Mesothelial cell of epicardium (in vitro differentiated cells): ENCODE data around the gene ASB6. TPM values are rescaled to one million over a fixed set of nuclear protein-coding genes. Genes with fewer than 3 reads are reported as not detected.

Source experiments
- DNase-seq, 2 experiments: peaks; one replicate each; pipeline ENCODE4 v3.0.0; 2021; ENCODE audit warnings: low spot score in 2 of 2; ENCODE audit not compliant: unreplicated experiment in 2 of 2
- H3K27ac Mint-ChIP-seq: 2 replicates; pipeline ENCODE4 v1.8.0; 2021; ENCODE audit warnings: mixed read lengths
- H3K27me3 Mint-ChIP-seq: 2 replicates; pipeline ENCODE4 v1.8.0; 2021; ENCODE audit warnings: low read depth, mixed read lengths
- H3K36me3 Mint-ChIP-seq: 2 replicates; pipeline ENCODE4 v1.8.0; 2021; ENCODE audit warnings: mixed read lengths
- H3K4me1 Mint-ChIP-seq: 2 replicates; pipeline ENCODE4 v1.8.0; 2021; ENCODE audit warnings: mixed read lengths
- H3K4me3 Mint-ChIP-seq: 2 replicates; pipeline ENCODE4 v1.8.0; 2021; ENCODE audit warnings: mild to moderate bottlenecking, moderate library complexity, mixed read lengths
- H3K9me3 Mint-ChIP-seq: 2 replicates; pipeline ENCODE4 v1.8.0; 2021; ENCODE audit warnings: mixed read lengths
- total RNA-seq: library from RNA; stranded (reverse); gene quantifications from 3 replicates; pipeline ENCODE4 v1.2.1, GENCODE V29; 2021
- TF ChIP-seq, protein P1 (sequence below): fragments of 200-600 bp; sonication (generic); IDR thresholded peaks from one replicate; pipeline ENCODE4 v1.5.0; 2021; ENCODE audit warnings: antibody characterized with exemption; ENCODE audit not compliant: unreplicated experiment

Gene ASB6
- total RNA-seq, 1 donor from 2014 or later: 24.6 TPM

DNA sequence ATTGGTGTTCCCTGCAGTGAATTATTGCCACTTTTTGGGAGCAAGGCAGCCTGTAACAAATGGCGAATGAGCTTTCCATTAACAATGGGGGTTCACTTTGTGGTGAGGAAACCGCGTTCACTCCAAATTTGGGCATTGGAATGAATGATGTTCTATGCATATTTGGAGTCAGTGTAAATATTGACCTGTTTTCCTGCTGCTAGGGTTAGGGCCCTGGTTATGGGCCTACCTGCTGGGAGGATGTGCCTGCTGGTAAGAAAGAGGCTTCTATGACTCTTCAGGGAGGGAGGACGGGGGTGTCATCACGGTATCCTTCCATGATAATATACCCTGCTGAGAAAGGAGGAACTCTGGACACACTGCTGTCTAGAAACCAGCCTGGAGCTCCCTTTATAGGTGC, 50.0 kb downstream of the ASB6 start:
- Mint-ChIP-seq H3K27ac (peak overlapping the region; percentile 40), H3K36me3 (no peaks in the 10 kb centered on the region), H3K4me3 (no peak overlapping the region), H3K4me1 (peaks cover 70% of the 10 kb centered on the region), H3K9me3 (no peaks in the 10 kb centered on the region), H3K27me3 (no peaks in the 10 kb centered on the region)
- DNase-seq: no peak
- TF ChIP-seq, protein P1, sequence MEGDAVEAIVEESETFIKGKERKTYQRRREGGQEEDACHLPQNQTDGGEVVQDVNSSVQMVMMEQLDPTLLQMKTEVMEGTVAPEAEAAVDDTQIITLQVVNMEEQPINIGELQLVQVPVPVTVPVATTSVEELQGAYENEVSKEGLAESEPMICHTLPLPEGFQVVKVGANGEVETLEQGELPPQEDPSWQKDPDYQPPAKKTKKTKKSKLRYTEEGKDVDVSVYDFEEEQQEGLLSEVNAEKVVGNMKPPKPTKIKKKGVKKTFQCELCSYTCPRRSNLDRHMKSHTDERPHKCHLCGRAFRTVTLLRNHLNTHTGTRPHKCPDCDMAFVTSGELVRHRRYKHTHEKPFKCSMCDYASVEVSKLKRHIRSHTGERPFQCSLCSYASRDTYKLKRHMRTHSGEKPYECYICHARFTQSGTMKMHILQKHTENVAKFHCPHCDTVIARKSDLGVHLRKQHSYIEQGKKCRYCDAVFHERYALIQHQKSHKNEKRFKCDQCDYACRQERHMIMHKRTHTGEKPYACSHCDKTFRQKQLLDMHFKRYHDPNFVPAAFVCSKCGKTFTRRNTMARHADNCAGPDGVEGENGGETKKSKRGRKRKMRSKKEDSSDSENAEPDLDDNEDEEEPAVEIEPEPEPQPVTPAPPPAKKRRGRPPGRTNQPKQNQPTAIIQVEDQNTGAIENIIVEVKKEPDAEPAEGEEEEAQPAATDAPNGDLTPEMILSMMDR: no peak

DNA sequence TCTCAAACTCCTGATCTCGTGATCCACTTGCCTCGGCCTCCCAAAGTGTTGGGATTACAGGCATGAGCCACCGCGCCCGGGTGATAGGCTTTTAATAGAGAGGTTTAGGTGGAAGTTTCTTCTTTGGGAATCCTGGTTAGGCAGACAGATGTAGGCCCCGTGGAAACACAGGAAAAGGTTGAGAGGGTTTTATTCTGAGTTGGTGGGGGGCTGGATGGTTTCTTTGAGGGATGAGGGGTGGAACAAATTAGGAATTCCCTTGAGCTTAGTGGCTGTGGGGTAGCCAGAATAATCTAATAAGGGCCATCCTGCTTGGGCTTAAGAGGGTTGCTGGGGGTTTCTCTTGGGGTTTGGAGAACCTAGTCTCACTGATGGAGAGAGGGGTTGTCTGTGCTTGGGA, 51.5 kb downstream of the ASB6 start:
- no peaks in the 10 kb centered on the region for H3K9me3 Mint-ChIP-seq
- H3K27ac Mint-ChIP-seq: no peak overlapping the region
- DNase-seq: no peak
- no peaks in the 10 kb centered on the region for H3K36me3 Mint-ChIP-seq
- peaks cover 69% of the 10 kb centered on the region for H3K4me1 Mint-ChIP-seq
- H3K4me3 Mint-ChIP-seq: no peak overlapping the region
- TF ChIP-seq, protein P1: no peak
- H3K27me3 Mint-ChIP-seq: no peaks in the 10 kb centered on the region

DNA sequence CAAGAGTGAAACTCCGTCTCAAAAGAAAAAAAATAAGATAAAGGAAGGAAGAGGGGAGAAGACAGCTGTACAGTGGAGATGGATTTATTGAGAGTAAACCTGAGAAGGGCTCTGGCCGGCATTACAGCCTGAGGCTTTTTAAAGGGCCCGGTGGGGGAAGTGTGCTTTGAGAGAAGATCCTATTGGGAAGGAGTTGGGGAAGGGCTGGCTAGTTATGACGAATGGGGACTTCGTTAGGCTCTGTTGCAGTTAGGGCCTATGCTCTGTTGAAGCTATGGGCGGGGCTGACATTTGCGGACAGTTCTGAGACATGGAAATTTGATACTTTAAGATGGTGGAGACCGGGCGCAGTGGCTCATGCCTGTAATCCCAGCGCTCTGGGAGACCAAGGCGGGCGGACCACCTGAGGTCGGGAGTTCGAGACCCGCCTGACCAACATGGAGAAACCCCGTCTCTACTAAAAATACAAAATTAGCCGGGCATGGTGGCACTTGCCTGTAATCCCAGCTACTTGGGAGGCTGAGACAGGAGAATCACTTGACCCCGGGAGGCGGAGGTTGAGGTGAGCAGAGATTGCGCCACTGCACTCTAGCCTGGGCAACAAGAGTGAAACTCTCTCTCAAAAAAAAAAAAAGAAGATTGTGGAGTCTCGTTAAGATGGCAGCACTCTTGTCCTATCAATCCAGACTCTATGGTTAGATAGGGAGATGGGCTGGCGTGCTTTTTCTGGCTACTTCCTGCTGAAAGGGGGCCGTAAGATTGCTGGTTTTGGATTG, 54.3 kb downstream of the ASB6 start:
- no peak overlapping the region for H3K4me3 Mint-ChIP-seq
- no peaks in the 10 kb centered on the region for H3K9me3 Mint-ChIP-seq
- TF ChIP-seq, protein P1: no peak
- H3K27me3 Mint-ChIP-seq: no peaks in the 10 kb centered on the region
- no peaks in the 10 kb centered on the region for H3K36me3 Mint-ChIP-seq
- peaks cover 49% of the 10 kb centered on the region for H3K4me1 Mint-ChIP-seq
- no peak for DNase-seq
- peak overlapping the region; percentile 93 for H3K27ac Mint-ChIP-seq

DNA sequence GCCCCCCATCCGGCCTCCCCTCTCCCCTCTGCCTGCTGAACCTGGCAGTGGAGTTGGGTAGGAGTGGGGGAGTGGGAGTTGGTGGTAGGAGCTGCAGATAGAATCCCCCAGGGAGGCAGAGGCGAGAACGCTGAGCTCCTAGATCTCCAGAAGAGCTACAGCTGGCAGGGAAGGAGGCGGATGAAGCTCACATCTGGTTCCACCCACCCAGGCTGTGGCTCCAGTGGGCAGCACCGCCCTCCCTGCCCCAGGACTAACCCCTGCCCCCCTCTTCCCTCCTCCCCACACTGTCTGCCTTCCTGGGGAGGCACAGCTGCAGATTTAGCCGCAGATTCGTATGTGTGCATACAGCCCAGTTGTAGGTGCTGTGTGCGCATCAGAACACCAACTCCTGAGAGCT, 55.3 kb downstream of the ASB6 start:
- H3K36me3 Mint-ChIP-seq: no peaks in the 10 kb centered on the region
- TF ChIP-seq, protein P1: no peak
- H3K4me1 Mint-ChIP-seq: peaks cover 42% of the 10 kb centered on the region
- H3K9me3 Mint-ChIP-seq: no peaks in the 10 kb centered on the region
- no peak for DNase-seq
- H3K4me3 Mint-ChIP-seq: no peak overlapping the region
- no peaks in the 10 kb centered on the region for H3K27me3 Mint-ChIP-seq
- peak overlapping the region; percentile 93 for H3K27ac Mint-ChIP-seq

DNA sequence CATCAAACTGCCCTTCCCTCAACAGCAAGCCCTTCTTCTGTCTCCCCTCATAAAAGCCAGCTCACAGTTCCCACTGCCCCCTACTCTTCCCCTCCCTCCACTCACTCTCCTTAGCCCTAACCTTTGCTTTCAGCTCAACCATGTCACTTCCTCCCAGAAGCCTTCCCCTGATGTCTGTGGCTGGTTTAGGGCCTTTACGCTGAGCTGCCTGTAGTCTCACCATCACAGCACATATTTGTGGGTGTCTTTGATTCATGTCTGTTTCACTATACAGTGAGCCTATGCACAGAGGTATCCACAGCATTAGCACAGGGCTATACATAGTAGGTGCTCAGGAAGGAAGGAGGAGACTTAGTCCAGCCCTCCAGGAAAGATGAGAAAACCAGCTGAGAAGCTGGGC, 55.7 kb downstream of the ASB6 start:
- peak overlapping the region; percentile 73 for H3K27ac Mint-ChIP-seq
- no peak overlapping the region for H3K4me3 Mint-ChIP-seq
- DNase-seq: no peak
- peaks cover 40% of the 10 kb centered on the region for H3K4me1 Mint-ChIP-seq
- H3K9me3 Mint-ChIP-seq: no peaks in the 10 kb centered on the region
- TF ChIP-seq, protein P1: no peak
- H3K27me3 Mint-ChIP-seq: no peaks in the 10 kb centered on the region
- no peaks in the 10 kb centered on the region for H3K36me3 Mint-ChIP-seq
